CD4-positive, alpha-beta T cell treated with Interleukin-17A for 4 hours (primary cell): ENCODE results near the gene BCL2L11.

Experiments used
- DNase-seq: peaks from one replicate; pipeline ENCODE4 v3.0.0-alpha.2; 2020; ENCODE audit warnings: mixed read lengths

BCL2L11 gene

GRCh38 chr2:111145103-111145760 is 24.5 kb downstream of the BCL2L11 start:
- no peak for DNase-seq

- no peak for DNase-seq
These were observed 25.2 kb downstream of the BCL2L11 start for GRCh38 chr2:111145951-111146350.

- DNase-seq, result no peak
These were observed 27.6 kb downstream of the BCL2L11 start for GRCh38 chr2:111148225-111148873.

GRCh38 chr2:111148925-111149324 is 28.2 kb downstream of the BCL2L11 start:
- no peak for DNase-seq

GRCh38 chr2:111149882-111150455 is 29.3 kb downstream of the BCL2L11 start:
- DNase-seq, result no peak

GRCh38 chr2:111154758-111155157 is 34.0 kb downstream of the BCL2L11 start:
- DNase-seq, result no peak

GRCh38 chr2:111155610-111156009 is 34.9 kb downstream of the BCL2L11 start:
- no peak for DNase-seq

GRCh38 chr2:111156529-111156928 is 35.8 kb downstream of the BCL2L11 start:
- no peak for DNase-seq

GRCh38 chr2:111157071-111157661 is 36.5 kb downstream of the BCL2L11 start:
- DNase-seq, result no peak

- no peak for DNase-seq
These were observed 37.1 kb downstream of the BCL2L11 start for GRCh38 chr2:111157798-111158197.

- no peak for DNase-seq
These were observed 38.9 kb downstream of the BCL2L11 start for GRCh38 chr2:111159641-111160040.

GRCh38 chr2:111160758-111161157 is 40.0 kb downstream of the BCL2L11 start:
- DNase-seq, result no peak

- DNase-seq, result no peak
These were observed 41.3 kb downstream of the BCL2L11 start for GRCh38 chr2:111161971-111162370.

- DNase-seq, result no peak
These were observed 42.1 kb downstream of the BCL2L11 start for GRCh38 chr2:111162718-111163331.

- DNase-seq, result no peak
These were observed 43.4 kb downstream of the BCL2L11 start for GRCh38 chr2:111164078-111164477.

GRCh38 chr2:111165084-111165483 is 44.4 kb downstream of the BCL2L11 start:
- no peak for DNase-seq

- DNase-seq, result no peak
These were observed 45.4 kb downstream of the BCL2L11 start for GRCh38 chr2:111166115-111166514.

- no peak for DNase-seq
These were observed 46.6 kb downstream of the BCL2L11 start for GRCh38 chr2:111167076-111167862.

GRCh38 chr2:111167863-111168162 is 47.1 kb downstream of the BCL2L11 start:
- no peak for DNase-seq

- peak; percentile 64 for DNase-seq
These were observed 48.0 kb downstream of the BCL2L11 start for GRCh38 chr2:111168528-111169239.

- no peak for DNase-seq
These were observed 48.6 kb downstream of the BCL2L11 start for GRCh38 chr2:111169268-111169667.

- no peak for DNase-seq
These were observed 49.2 kb downstream of the BCL2L11 start for GRCh38 chr2:111169924-111170323.
